Epithelial cell of proximal tubule (primary cell): ENCODE measurements around the gene FOXO6. TPM values are rescaled to one million over a fixed set of nuclear protein-coding genes. Genes with fewer than 3 reads are reported as not detected.

Experiments
- DNase-seq: peaks from one replicate; pipeline ENCODE4 v3.0.0-alpha.2; 2011; ENCODE audit warnings: low read depth
- H3K4me3 ChIP-seq: 2 replicates; pipeline ENCODE4 v1.5.1; 2011; ENCODE audit warnings: low read depth, mild to moderate bottlenecking, low read length
- total RNA-seq: library from RNA; depleted of rRNA; stranded (reverse); fragments of >200 nt; gene quantifications from 2 replicates; pipeline ENCODE4 v1.2.3, GENCODE V29; 2015
- TF ChIP-seq, protein P1 (sequence below): conservative IDR thresholded peaks from 2 replicates; pipeline ENCODE4 v1.5.1; 2012; ENCODE audit warnings: low read depth, mild to moderate bottlenecking, low read length

Gene FOXO6
- 0.52 and 0.72 TPM in 2 replicates for total RNA-seq

DNA sequence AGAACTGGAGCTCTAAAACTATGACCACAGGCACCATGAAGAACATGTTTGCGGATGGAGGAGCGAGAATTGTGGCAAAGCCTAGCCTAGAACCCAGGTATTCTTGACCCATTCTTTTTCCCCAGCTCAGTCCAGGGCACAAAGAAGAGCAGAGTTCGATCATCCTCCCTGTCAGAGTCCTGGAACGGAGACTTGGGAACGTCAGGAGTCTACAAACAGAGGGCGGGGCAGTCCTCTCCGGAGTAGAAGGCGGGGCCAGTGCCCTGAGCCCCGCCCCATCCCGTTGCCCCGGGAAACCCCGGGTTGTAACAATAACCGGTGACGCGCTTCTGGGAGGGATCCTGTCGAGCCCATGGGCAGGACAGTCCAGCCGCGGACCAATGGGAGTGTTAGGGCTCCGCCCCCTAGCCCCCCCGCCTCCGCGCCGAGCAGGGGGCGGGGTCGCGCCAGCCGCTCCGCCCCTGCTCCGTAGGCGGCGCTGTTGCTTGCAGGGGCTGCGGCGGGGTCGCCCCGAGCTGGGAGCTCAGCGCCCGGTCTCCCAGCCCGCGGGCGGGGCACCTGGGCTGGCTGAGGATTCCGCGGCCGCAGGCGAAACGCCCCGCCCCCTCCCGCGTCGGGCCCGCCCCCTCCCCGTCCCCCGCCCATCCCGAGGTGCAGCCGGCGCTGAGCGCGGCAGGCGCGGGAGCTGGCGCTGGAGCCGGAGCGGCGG is at the start of gene FOXO6:
Gene FOXO6, plus strand, starts transcription at position 649 of the 709 bp plus-strand sequence.
- DNase-seq: peak; percentile 48
- H3K4me3 ChIP-seq: peak within 1 kb of the TSS; percentile 49
- TF ChIP-seq, protein P1, sequence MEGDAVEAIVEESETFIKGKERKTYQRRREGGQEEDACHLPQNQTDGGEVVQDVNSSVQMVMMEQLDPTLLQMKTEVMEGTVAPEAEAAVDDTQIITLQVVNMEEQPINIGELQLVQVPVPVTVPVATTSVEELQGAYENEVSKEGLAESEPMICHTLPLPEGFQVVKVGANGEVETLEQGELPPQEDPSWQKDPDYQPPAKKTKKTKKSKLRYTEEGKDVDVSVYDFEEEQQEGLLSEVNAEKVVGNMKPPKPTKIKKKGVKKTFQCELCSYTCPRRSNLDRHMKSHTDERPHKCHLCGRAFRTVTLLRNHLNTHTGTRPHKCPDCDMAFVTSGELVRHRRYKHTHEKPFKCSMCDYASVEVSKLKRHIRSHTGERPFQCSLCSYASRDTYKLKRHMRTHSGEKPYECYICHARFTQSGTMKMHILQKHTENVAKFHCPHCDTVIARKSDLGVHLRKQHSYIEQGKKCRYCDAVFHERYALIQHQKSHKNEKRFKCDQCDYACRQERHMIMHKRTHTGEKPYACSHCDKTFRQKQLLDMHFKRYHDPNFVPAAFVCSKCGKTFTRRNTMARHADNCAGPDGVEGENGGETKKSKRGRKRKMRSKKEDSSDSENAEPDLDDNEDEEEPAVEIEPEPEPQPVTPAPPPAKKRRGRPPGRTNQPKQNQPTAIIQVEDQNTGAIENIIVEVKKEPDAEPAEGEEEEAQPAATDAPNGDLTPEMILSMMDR: peak; percentile 33

- TF ChIP-seq, protein P1: no peak
- H3K4me3 ChIP-seq: no peak overlapping the region
- no peak for DNase-seq
These were observed 48.1 kb upstream of the FOXO6 start for GRCh38 chr1:41312991-41313645.

DNA sequence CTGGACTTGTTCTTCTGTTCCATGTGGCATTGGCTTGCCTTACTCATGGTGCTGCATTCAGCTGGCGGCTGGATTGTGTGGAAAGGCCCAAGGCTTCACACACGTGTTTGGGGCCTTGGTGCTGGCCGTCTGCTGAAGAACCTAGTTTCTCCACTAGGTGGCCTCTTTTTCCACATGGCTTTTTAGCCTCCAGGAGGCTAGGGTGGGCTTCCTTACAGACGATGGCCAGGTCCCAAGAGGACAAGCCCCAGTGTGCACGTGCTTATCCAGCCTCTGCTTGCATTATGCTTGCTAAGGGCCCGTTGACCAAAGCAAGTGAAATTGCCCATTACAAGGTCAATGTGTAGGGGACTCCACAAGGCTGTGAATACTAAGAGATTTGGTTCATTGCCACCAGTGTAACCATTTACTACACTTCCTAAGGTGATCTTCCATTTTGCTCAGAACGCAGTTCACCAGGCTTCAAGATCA is 47.5 kb upstream of the FOXO6 start:
- TF ChIP-seq, protein P1: peak; percentile 56
- H3K4me3 ChIP-seq: no peak overlapping the region
- DNase-seq: no peak

GRCh38 chr1:41314376-41315145 is 46.7 kb upstream of the FOXO6 start:
- no peak overlapping the region for H3K4me3 ChIP-seq
- TF ChIP-seq, protein P1: no peak
- DNase-seq: no peak

DNA sequence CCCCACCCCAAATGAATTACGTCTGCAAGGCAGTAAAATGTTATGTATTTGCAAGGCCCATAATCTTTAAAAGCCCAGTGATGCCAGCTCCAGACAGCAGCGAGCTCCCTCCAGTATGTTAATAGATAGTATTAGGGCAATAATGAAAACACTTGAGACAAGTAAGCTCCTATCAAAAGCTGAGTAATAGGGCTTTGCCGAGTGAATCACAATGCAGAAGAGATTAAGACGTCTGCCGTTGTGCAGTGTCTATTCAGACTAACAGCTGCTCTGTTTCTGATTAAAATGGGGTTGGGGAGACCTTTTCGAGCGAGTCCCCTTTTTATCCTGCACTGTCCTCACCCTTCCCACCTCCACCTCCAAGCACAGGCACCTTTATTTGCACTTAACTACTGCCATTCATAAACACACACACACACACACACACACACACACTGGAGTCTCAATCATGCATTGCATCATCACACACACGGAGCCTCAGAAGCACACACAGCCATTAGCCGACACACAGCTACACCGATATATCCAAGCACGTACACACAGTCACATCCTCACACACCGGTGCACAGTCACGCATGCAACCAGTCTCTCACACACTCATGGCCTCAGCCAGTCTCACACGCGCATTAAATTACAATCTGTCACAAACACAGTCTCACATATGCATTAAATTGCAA is 46.0 kb upstream of the FOXO6 start:
- DNase-seq: no peak

GRCh38 chr1:41315871-41316270 is 45.4 kb upstream of the FOXO6 start:
- TF ChIP-seq, protein P1: no peak

More for the DNA sequence above, 46.0 kb upstream of the FOXO6 start:
- no peak overlapping the region for H3K4me3 ChIP-seq
- TF ChIP-seq, protein P1: no peak

More at GRCh38 chr1:41315871-41316270, 45.4 kb upstream of the FOXO6 start:
- DNase-seq: no peak
- H3K4me3 ChIP-seq: no peak overlapping the region
